Measurements from ENCODE around the gene NELL1. TPM values are rescaled to one million over a fixed set of nuclear protein-coding genes. Genes with fewer than 3 reads are reported as not detected.

NELL1 gene
- total and polyA plus RNA-seq, 2 experiments from 2014 or later: 2.1 to 7.7 TPM

GRCh38 chr11:21110415-21110814, 441.0 kb downstream of the NELL1 start:
- no peak for TF ChIP-seq CTCF (IDR thresholded peaks at IDR 0.05; ENCODE audit: low read depth, low read length)
- no peaks in the 10 kb centered on the region for H3K27me3 ChIP-seq
- no peak overlapping the region for H3K4me3 ChIP-seq
- peaks cover 6% of the 10 kb centered on the region for H3K4me1 ChIP-seq (ENCODE audit: low read depth)
- H3K27ac ChIP-seq: peak overlapping the region; percentile 71
- no peaks in the 10 kb centered on the region for H3K36me3 ChIP-seq
- H3K9me3 ChIP-seq (ENCODE audit: low read depth): no peaks in the 10 kb centered on the region
- peak in 1 of 2 donors; percentile 53 for DNase-seq (ENCODE audit: low read depth in 1 of 2, low spot score in 1 of 2)

GRCh38 chr11:21113876-21114275, 444.5 kb downstream of the NELL1 start:
- Histone ChIP-seq H3K9me3 (ENCODE audit: low read depth) (no peaks in the 10 kb centered on the region), H3K4me3 (no peak overlapping the region), H3K27ac (no peak overlapping the region), H3K36me3 (no peaks in the 10 kb centered on the region), H3K4me1 (ENCODE audit: low read depth) (peaks cover 6% of the 10 kb centered on the region), H3K27me3 (no peaks in the 10 kb centered on the region)
- no peak for DNase-seq (ENCODE audit: low read depth in 1 of 2, low spot score in 1 of 2)
- no peak for TF ChIP-seq CTCF (IDR thresholded peaks at IDR 0.05; ENCODE audit: low read depth, low read length)

- peaks cover 6% of the 10 kb centered on the region for H3K4me1 ChIP-seq (ENCODE audit: low read depth)
- no peaks in the 10 kb centered on the region for H3K9me3 ChIP-seq (ENCODE audit: low read depth)
- H3K27me3 ChIP-seq: no peaks in the 10 kb centered on the region
- H3K4me3 ChIP-seq: no peak overlapping the region
- no peak for TF ChIP-seq CTCF (IDR thresholded peaks at IDR 0.05; ENCODE audit: low read depth, low read length)
- H3K36me3 ChIP-seq: no peaks in the 10 kb centered on the region
- no peak overlapping the region for H3K27ac ChIP-seq
- no peak for DNase-seq (ENCODE audit: low read depth in 1 of 2, low spot score in 1 of 2)
These were observed 446.6 kb downstream of the NELL1 start for GRCh38 chr11:21116009-21116408.

- no peak for TF ChIP-seq CTCF (IDR thresholded peaks at IDR 0.05; ENCODE audit: low read depth, low read length)
- no peak for DNase-seq (ENCODE audit: low read depth in 1 of 2, low spot score in 1 of 2)
- Histone ChIP-seq H3K36me3 (no peaks in the 10 kb centered on the region), H3K27ac (no peak overlapping the region), H3K9me3 (ENCODE audit: low read depth) (no peaks in the 10 kb centered on the region), H3K27me3 (no peaks in the 10 kb centered on the region), H3K4me1 (ENCODE audit: low read depth) (peaks cover 6% of the 10 kb centered on the region), H3K4me3 (no peak overlapping the region)
These were observed 450.0 kb downstream of the NELL1 start for GRCh38 chr11:21119411-21119810.

GRCh38 chr11:21121991-21122390, 452.6 kb downstream of the NELL1 start:
- no peak overlapping the region for H3K27ac ChIP-seq
- DNase-seq (ENCODE audit: low read depth in 1 of 2, low spot score in 1 of 2): no peak
- TF ChIP-seq CTCF (IDR thresholded peaks at IDR 0.05; ENCODE audit: low read depth, low read length): no peak

GRCh38 chr11:21122523-21122922, 453.1 kb downstream of the NELL1 start:
- no peak overlapping the region for H3K4me3 ChIP-seq
- DNase-seq (ENCODE audit: low read depth in 1 of 2, low spot score in 1 of 2): no peak
- TF ChIP-seq CTCF (IDR thresholded peaks at IDR 0.05; ENCODE audit: low read depth, low read length): no peak
- no peaks in the 10 kb centered on the region for H3K36me3 ChIP-seq
- no peaks in the 10 kb centered on the region for H3K4me1 ChIP-seq (ENCODE audit: low read depth)
- no peaks in the 10 kb centered on the region for H3K27me3 ChIP-seq
- no peaks in the 10 kb centered on the region for H3K9me3 ChIP-seq (ENCODE audit: low read depth)
- no peak overlapping the region for H3K27ac ChIP-seq

More at GRCh38 chr11:21121991-21122390, 452.6 kb downstream of the NELL1 start:
- no peaks in the 10 kb centered on the region for H3K27me3 ChIP-seq
- no peak overlapping the region for H3K4me3 ChIP-seq
- H3K36me3 ChIP-seq: no peaks in the 10 kb centered on the region
- H3K9me3 ChIP-seq (ENCODE audit: low read depth): no peaks in the 10 kb centered on the region
- H3K4me1 ChIP-seq (ENCODE audit: low read depth): no peaks in the 10 kb centered on the region

All from cardiac muscle cell (in vitro differentiated cells and primary cell).